Bronchial epithelial cell (primary cell): Measurements from ENCODE around the gene ARHGAP19. TPM values are rescaled to one million over a fixed set of nuclear protein-coding genes. Genes with fewer than 3 reads are reported as not detected.
A peak's percentile ranks its signal among the peaks of the same experiment; 100 is the strongest.

Experiments used
- DNase-seq: peaks from one replicate; pipeline ENCODE4 v3.0.0-alpha.2; 2010; ENCODE audit warnings: low read depth
- FAIRE-seq: peaks from 2 replicates; lab custom pipeline; 2011; peaks lifted over from hg19 to GRCh38; lab: Jason Lieb, UNC
- H3K27me3 ChIP-seq: 2 replicates; pipeline ENCODE4 v1.5.1; 2011; ENCODE audit warnings: low read length; ENCODE audit not compliant: control insufficient read depth, insufficient read depth
- H3K36me3 ChIP-seq: 2 replicates; pipeline ENCODE4 v1.5.1; 2011; ENCODE audit warnings: low read length; ENCODE audit not compliant: control insufficient read depth, insufficient read depth
- H3K4me3 ChIP-seq: 2 replicates; pipeline ENCODE4 v1.5.1; 2011; ENCODE audit warnings: mild to moderate bottlenecking, low read depth, low read length, control low read depth
- CTCF ChIP-seq: IDR thresholded peaks from 2 replicates; pipeline ENCODE4 v1.5.1; 2011; ENCODE audit warnings: mild to moderate bottlenecking, moderate library complexity, low read length, control low read depth, inconsistent platforms; ENCODE audit not compliant: insufficient read depth, severe bottlenecking
- total RNA-seq: library from RNA; depleted of rRNA; stranded (reverse); fragments of >200 nt; gene quantifications from 2 replicates; pipeline ENCODE4 v1.2.1, GENCODE V29; 2014

Gene ARHGAP19
- total RNA-seq, 1 donor from 2014 or later = 4.7 TPM

GRCh38 chr10:97319671-97320479 is 27.4 kb upstream of the ARHGAP19 start:
- TF ChIP-seq CTCF = no peak
- DNase-seq (peak; percentile 7), FAIRE-seq (no peak)
- no peaks in the 10 kb centered on the region for H3K27me3 ChIP-seq
- peak overlapping the region; percentile 76 for H3K4me3 ChIP-seq
- no peaks in the 10 kb centered on the region for H3K36me3 ChIP-seq

GRCh38 chr10:97318772-97319651 is 26.6 kb upstream of the ARHGAP19 start, which contains the start of gene FRAT1:
FRAT1 (plus strand) TSS chr10:97319271; CDS start chr10:97319454, 183 bp downstream.
- FAIRE-seq (no peak), DNase-seq (peak; percentile 83)
- Histone ChIP-seq H3K36me3 (no peaks in the 10 kb centered on the region), H3K4me3 (peak within 1 kb of the TSS; percentile 76), H3K27me3 (no peaks in the 10 kb centered on the region)
- TF ChIP-seq CTCF = no peak

- Histone ChIP-seq H3K27me3 (no peaks in the 10 kb centered on the region), H3K4me3 (no peak overlapping the region), H3K36me3 (no peaks in the 10 kb centered on the region)
- DNase-seq (peak; percentile 62), FAIRE-seq (no peak)
- TF ChIP-seq CTCF = no peak
Observed at GRCh38 chr10:97314671-97315070, 22.2 kb upstream of the ARHGAP19 start.

GRCh38 chr10:97312897-97313296 is 20.5 kb upstream of the ARHGAP19 start:
- no peaks in the 10 kb centered on the region for H3K27me3 ChIP-seq
- FAIRE-seq (no peak), DNase-seq (no peak)
- no peak for TF ChIP-seq CTCF
- H3K36me3 ChIP-seq = no peaks in the 10 kb centered on the region
- H3K4me3 ChIP-seq = no peak overlapping the region

- H3K4me3 ChIP-seq = no peak overlapping the region
- DNase-seq (no peak), FAIRE-seq (no peak)
- H3K27me3 ChIP-seq = no peaks in the 10 kb centered on the region
- H3K36me3 ChIP-seq = no peaks in the 10 kb centered on the region
- no peak for TF ChIP-seq CTCF
Observed at GRCh38 chr10:97311111-97311626, 18.7 kb upstream of the ARHGAP19 start.
